NB4 (cell line): ENCODE results near the gene S100B.

Experiments
- DNase-seq: peaks from one replicate; pipeline ENCODE4 v3.0.0; 2010; ENCODE audit warnings: low read depth
- H3K4me3 ChIP-seq: one replicate; pipeline ENCODE4 v1.5.1; 2011; ENCODE audit warnings: mild to moderate bottlenecking, low read depth, low read length, moderate library complexity
- CTCF ChIP-seq: IDR thresholded peaks from one replicate; pipeline ENCODE4 v1.5.1; 2012; ENCODE audit warnings: low read depth, low read length
- MAX ChIP-seq: IDR thresholded peaks from 2 replicates; pipeline ENCODE4 v1.6.1; 2011; ENCODE audit warnings: low read depth, low read length
- MYC ChIP-seq: IDR thresholded peaks from 2 replicates; pipeline ENCODE4 v1.6.1; 2011; ENCODE audit warnings: low read depth, low read length
- POLR2A ChIP-seq: IDR thresholded peaks from 2 replicates; pipeline ENCODE4 v1.6.1; 2011; ENCODE audit warnings: mild to moderate bottlenecking; ENCODE audit not compliant: insufficient read length; ENCODE audit errors: extremely low read depth

The S100B gene

GRCh38 chr21:46553993-46554392 is 50.9 kb downstream of the S100B start:
- DNase-seq: no peak
- H3K4me3 ChIP-seq: no peak overlapping the region
- no peak for TF ChIP-seq MYC
- no peak for TF ChIP-seq CTCF
- no peak for TF ChIP-seq POLR2A
- no peak for TF ChIP-seq MAX

- TF ChIP-seq CTCF (no peak), MYC (no peak), MAX (no peak), POLR2A (no peak)
- no peak overlapping the region for H3K4me3 ChIP-seq
- no peak for DNase-seq
These were observed 52.0 kb downstream of the S100B start for GRCh38 chr21:46552865-46553379.

- peak; percentile 18; the same call in 1 of the 2 replicates for TF ChIP-seq MYC
- TF ChIP-seq POLR2A: no peak
- H3K4me3 ChIP-seq: no peak overlapping the region
- DNase-seq: peak; percentile 50
These were observed 52.6 kb downstream of the S100B start for GRCh38 chr21:46552274-46552673.

GRCh38 chr21:46551636-46552241 is 53.1 kb downstream of the S100B start:
- TF ChIP-seq CTCF: no peak
- TF ChIP-seq MYC: no peak
- TF ChIP-seq POLR2A: no peak
- no peak for TF ChIP-seq MAX
- H3K4me3 ChIP-seq: no peak overlapping the region
- DNase-seq: peak; percentile 41

GRCh38 chr21:46550116-46550941 is 54.6 kb downstream of the S100B start:
- no peak for TF ChIP-seq POLR2A
- TF ChIP-seq MYC: no peak
- TF ChIP-seq CTCF: no peak
- no peak for TF ChIP-seq MAX
- no peak for DNase-seq
- no peak overlapping the region for H3K4me3 ChIP-seq

GRCh38 chr21:46549650-46550049 is 55.2 kb downstream of the S100B start:
- DNase-seq: no peak
- no peak overlapping the region for H3K4me3 ChIP-seq

More at GRCh38 chr21:46549650-46550049, 55.2 kb downstream of the S100B start:
- TF ChIP-seq POLR2A (no peak), CTCF (no peak), MAX (no peak), MYC (no peak)
